GM12873 (cell line): ENCODE results near the gene ADCY3.

ENCODE experiments used
- CTCF ChIP-seq: IDR thresholded peaks from 2 replicates; pipeline ENCODE4 v1.5.1; 2012; ENCODE audit warnings: low read depth, mild to moderate bottlenecking, moderate library complexity, low read length, control low read depth; ENCODE audit not compliant: insufficient read depth; ENCODE audit errors: missing control alignments

Gene ADCY3

GRCh38 chr2:24858996-24859395 lies 61.0 kb downstream of the ADCY3 start:
- no peak for TF ChIP-seq CTCF

GRCh38 chr2:24857746-24858145 lies 62.3 kb downstream of the ADCY3 start:
- TF ChIP-seq CTCF: no peak

- no peak for TF ChIP-seq CTCF
Measured at GRCh38 chr2:24856791-24857211, 63.2 kb downstream of the ADCY3 start.

- TF ChIP-seq CTCF: no peak
Measured at GRCh38 chr2:24855726-24856125, 64.3 kb downstream of the ADCY3 start.

- no peak for TF ChIP-seq CTCF
Measured at GRCh38 chr2:24855022-24855622, 64.9 kb downstream of the ADCY3 start.

GRCh38 chr2:24853996-24854395 lies 66.0 kb downstream of the ADCY3 start:
- TF ChIP-seq CTCF: no peak

GRCh38 chr2:24853046-24853445 lies 67.0 kb downstream of the ADCY3 start:
- TF ChIP-seq CTCF: no peak

- TF ChIP-seq CTCF: no peak
Measured at GRCh38 chr2:24852431-24853020, 67.5 kb downstream of the ADCY3 start.
